Cortex of kidney (tissue), 1 donor: ENCODE data around the gene TMEM219.
"Not testable (repeated sequence)": the region's sequence is repeated elsewhere in the genome, so short reads cannot be mapped to it uniquely, and the experiment has no call there.

ENCODE experiments used
- DNase-seq: peaks from one replicate; lab custom pipeline; 2025; lab: John Stamatoyannopoulos, UW

Gene TMEM219

DNA sequence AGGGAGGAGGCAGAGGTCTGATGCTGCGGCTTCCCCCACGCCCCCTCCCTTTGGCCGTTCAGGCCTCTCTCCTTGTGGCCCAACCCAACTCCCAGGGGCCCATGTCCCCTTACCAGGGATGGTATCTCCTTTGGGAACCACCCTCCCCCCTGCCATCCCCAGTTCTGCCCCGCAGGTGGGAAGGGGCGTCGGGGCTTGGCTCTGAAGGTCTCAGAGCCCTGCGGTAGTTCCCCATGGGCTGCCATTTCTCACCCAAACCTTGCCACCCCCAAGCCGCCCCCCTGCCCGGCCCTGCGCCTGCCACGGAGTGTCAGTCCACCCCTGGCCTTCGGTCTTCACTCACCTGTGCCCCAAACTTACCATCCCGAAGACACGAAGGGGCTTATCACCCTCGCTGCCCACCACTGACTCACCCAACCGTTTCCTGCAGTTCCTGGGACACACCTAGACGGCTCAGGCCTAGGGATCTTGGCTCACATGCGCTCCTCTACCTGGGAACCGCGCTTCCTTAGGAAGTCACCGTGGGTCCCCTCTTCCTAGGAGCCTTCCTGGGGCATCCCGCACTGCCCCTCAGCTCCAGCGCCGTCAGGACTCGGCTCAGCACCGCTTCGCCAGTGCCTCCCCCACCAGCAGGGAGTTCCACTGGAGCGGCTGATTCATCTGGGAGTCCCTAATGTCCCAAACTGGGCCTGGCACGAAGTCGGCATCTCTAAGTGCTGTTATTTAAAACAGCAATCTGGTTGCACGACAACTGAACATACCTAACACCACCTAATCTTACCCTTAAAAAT lies 50.0 kb downstream of the TMEM219 start:
- no peak for DNase-seq

DNA sequence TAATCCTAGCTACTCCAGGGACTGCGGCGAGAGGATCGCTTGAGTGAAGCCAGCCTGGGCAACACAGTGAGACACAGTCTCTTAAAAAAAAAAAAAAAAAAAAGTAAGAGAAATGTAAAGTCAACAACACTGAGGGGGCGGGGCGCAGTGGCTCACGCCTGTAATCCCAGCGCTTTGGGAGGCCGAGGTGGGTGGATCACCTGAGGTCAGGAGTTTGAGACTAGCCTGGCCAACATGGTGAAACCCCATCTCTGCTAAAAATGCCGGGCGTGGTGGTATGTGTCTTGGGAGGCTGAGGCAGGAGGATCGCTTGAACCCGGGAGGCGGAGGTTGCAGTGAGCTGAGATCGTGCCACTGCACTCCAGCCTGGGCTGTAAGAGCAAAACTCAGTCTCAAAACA lies 50.7 kb downstream of the TMEM219 start:
- DNase-seq, result not testable (repeated sequence)

DNA sequence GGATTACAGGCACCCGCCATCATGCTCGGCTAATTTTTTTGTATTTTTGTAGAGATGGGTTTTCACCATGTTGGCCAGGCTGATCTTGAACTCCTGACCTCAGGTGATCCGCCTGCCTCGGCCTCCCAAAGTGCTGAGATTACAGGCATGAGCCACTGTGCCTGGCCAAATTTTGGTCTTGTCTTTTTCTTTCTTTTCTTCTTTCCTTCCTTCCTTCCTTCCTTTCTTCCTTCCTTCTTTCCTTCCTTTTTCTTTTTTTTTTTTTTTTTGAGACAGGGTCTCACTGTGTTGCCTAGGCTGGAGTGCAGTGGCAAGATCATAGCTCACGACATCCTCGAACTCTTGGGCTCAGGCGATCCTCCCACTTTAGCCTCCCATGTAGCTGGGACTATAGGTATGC lies 53.6 kb downstream of the TMEM219 start:
- not testable (repeated sequence) for DNase-seq

DNA sequence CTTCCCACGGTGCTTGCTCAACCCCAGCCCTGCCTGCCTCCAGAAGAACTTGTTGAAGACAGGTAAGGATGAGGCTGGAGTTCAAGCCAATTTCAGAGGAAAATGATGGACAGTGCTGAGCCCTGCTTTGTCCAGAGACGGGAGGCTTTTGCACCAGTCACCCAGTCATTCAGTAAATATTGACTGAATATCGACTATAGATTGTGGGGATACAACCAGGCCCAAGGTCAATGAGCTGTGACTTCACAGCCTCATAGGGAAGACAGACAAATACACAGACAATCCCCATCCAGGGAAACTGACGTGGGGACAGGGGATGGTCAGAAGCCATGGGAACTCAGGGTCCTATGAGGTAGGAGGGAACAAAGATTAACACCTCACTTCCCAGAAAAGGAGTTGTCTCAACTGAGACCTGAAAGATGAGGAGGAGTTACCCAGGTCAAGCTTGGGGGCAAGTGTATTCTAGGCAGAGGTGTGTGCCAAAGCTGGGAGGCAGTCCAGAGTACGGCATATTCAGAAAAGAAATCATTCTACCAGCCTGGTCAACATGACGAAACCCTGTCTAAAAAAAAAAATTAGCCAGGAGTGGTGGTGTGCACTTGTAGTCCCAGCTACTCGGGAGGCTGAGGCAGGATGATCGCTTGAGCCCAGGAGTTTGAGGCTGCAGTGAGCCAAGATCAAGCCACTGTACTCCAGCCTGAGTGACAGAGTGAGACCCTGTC lies 54.8 kb downstream of the TMEM219 start:
- no peak for DNase-seq

DNA sequence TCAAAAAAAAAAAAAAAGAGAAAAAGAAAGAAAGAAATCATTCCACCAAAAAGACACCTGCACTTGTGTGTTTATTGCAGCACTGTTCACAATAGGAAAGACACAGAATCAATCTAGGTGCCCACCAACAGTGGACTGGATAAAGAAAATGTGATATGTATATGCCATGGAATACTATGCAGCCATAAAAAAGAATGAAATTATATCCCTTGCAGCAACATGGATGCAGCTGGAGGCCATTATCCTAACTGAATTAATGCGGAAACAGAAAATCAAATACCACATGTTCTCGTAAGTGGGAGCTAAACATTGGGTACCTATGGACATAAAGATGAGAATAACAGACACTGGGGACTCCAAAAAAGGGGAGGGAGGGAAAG lies 55.4 kb downstream of the TMEM219 start:
- DNase-seq, result no peak

DNA sequence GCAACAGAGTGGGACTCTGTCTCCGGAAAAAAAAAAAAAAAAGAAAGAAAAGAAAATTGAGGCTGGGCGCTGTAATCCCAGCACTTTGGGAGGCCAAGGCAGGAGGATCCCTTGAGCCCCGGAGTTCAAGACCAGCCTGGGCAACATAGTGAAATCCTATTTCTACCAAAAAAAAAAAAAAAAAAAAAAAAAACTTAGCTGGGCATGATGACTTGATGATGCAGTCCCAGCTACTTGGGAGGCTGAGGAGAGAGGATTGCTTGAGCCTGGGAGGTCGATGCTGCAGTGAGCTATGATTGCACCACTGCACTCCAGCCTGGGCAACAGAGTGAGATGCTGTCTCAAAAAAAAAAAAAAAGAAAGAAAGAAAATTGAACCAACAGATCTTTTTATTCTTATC lies 56.1 kb downstream of the TMEM219 start:
- DNase-seq, result not testable (repeated sequence)

DNA sequence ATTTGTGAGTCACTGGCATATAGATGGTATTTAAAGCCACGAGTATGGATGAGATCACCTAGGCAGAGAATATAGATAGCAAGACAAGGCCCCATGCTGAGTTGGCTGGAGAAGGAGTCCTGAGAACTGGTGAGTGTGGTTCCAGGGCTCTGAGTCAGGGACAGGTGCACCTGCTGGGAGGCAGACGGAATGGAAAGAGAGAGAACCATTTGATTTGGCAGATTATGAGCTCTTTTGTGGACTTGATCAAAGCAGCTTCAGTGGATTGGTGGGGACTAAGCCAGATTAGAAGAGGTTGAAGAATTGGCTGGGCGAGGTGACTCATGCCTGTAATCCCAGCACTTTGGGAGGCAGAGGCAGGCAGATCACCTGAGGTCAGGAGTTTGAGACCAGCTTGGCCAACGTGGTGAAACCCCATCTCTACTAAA lies 56.9 kb downstream of the TMEM219 start:
- DNase-seq, result no peak
